Hematopoietic multipotent progenitor cell treated with erythropoietin and hydrocortisone succinate and interleukin-3 and kit ligand, for 15 days (in vitro differentiated cells): ENCODE measurements around the gene COQ5.
"Not testable (repeated sequence)": the region's sequence is repeated elsewhere in the genome, so short reads cannot be mapped to it uniquely, and the experiment has no call there.

ENCODE experiments used
- DNase-seq: peaks from one replicate; pipeline ENCODE4 v3.0.0-alpha.2; 2015; ENCODE audit warnings: low spot score

COQ5 gene, protein sequence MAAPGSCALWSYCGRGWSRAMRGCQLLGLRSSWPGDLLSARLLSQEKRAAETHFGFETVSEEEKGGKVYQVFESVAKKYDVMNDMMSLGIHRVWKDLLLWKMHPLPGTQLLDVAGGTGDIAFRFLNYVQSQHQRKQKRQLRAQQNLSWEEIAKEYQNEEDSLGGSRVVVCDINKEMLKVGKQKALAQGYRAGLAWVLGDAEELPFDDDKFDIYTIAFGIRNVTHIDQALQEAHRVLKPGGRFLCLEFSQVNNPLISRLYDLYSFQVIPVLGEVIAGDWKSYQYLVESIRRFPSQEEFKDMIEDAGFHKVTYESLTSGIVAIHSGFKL

DNA sequence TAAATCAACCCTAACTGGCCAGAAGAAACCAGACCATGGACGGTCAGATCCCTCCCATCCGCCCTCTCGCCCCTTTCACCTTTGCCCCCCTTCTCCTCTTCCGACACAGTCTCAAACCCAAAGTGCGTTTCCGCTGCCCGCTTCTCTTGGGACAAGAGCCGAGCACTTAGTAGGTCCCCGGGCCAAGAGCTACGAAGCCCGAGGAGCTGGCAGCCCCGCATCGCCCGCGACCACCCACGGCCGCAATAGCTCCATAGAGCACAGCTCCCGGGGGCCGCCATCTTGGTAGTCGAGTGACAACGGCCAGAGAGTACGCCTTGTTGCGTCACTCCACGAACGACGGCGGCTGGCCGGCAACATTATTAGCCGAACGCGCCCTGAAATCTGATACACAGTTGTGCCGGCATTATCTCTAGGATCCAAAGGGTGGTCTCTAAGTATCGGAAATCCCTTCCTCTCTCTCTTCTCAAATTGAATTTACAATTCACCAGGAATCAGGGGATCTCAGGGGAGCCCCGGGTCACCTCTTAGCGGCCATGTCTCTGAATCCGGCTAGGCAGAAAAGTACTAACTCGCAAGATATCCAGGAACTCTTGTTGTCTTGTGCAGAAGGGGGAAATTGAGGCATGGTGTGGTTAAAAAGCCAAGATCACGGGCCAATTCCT, at the start of gene COQ5:
COQ5 (minus strand) TSS at position 298 of the 665 bp plus-strand sequence; CDS start at position 281, 17 bp downstream.
- DNase-seq, result peak; percentile 83

DNA sequence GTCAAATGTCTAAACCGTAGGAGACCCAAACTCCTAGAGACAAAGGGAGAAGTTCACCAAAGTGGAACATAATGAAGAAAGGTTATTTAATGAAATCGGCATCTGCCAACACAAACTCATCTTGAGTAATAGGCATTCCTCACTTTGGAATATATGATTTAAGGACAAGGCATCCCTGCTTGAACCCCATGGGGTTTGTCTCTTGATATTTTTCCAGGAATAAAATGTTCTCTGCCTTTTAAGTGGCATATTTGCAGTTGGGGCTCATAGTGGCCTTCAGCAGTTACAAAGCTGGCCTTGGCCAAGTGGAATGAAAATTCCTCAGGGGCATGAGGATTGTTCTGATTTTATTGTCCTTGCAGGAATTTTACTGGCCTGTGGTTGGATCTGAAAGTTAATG, 45.1 kb upstream of the COQ5 start:
- DNase-seq, result no peak

DNA sequence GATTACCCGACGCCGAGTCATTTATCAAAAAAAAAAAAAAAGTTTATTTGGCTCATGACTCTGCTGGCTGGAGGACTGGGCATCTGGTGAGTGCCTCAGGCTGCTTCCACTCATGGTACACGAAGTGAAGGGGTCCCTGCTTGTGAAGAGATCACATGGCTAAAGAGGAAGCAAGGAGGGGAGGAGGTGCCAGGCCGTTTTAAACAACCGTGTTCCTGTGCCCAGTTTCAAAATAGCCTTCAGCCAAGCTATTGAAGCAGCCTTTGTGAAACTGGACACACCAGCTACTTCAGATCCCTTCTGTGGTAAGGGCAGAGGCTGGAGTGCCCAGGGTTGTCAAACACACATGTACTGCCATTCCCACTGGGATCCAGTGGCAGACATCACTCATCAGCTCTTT, 44.6 kb upstream of the COQ5 start:
- no peak for DNase-seq

DNA sequence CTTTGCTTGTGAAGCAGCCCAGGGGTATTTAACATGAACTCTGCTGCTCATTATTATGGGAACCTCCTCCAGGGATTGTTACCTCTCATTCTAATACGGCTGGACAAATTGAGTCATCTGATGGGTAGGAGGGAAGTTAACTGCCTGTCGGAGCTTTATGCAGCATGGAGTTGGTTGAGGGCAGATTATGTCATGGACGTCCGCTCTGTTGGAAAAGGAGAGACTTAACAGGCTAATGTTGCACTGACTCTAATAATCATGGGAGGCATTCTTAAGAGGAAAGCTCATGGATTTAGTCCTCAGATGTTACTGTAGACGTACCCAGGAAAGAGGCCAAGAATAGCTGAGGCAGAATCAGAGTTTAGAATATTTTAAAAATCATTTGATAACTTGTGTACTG, 42.3 kb upstream of the COQ5 start:
- DNase-seq, result no peak

DNA sequence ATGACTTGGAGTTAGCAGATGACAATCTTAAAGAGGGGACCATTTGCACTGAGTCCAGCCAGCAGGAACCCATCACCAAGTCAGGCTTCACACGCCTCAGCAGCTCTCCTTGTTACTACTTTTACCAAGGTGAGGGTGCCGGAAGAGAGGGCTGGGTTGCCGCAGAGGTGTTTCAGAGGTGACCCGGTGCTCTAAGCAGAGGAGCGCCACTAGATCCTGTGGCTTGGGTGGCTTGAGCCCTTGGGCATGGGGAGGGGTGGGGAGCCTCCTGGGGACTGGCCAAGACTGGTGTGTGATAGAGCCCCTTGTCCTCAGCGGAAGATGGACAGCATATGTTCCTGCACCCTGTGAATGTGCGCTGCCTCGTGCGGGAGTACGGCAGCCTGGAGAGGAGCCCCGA, 34.5 kb upstream of the COQ5 start:
- DNase-seq, result no peak

DNA sequence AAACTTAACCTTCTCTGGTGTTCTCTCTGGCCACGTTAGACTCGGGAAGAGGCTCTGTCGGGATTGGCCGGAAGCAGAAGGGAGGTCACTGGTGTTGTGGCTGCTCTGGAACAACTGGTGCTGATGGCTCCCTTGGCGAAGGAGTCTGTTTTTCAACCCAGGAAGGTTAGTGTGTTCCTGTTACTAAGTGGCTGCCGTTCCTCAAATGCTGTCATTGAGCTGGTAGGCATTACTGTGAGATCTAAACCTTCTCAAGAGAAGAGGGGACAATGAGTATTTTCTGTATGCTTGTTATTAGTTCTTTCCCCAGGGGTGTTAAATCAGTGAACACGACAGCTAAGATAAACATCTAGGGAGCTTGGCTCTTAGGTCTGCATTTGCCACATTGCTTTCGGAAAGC, 33.9 kb upstream of the COQ5 start:
- DNase-seq, result no peak

DNA sequence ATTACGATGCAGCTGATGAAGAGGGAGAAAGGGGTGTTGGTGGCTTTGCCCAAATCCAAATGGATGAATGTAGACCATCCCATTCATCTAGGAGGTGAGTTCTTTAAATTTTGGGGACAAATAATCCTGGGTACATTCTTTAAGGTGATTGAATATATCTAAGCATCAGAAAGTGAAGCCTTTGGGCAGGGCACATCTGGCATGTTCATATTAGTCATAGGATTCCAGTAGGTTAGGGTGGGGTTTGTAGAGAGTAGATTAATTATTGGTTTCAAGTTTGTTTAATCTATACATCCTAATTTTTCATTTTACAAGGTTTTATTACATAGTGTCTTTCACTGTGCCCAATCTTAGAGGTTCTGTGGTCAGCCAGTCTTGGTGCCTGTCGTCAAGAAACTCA, 28.6 kb upstream of the COQ5 start:
- DNase-seq, result no peak

DNA sequence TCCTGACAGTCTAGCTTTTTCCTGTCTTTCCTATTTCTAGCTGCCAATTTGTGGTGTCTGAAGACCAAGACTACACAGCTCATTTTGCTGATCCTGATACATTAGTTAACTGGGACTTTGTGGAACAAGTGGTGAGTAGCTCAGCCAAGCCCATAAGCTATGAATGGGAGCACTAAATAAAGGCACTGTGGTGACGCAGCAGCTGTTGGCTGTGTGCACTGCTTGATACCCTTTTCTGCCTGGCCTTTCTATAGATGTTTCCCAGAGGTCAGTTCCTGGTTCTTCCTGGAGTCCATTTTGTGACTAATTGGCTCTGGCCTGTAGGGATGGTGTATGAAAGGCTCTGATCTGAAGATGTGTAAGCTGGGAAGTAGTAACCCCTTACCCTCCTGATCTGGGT, 25.7 kb upstream of the COQ5 start:
- DNase-seq, result no peak

DNA sequence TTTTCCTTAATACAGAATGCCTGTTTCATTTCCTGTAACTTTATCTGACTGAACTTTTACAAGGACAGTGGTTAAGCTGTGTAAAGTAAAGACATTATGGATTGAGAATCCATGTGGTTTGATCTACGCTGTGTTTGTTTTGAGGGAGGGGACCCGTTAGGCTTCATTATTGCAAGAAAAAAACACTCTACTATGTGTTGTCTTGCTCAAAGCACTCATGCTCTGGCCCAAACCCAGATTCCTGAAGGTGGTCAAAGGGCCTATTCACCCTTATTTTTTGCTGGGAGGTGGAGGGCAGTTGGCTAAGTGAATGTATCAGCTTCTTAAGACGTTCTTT, 17.1 kb upstream of the COQ5 start:
- no peak for DNase-seq

DNA sequence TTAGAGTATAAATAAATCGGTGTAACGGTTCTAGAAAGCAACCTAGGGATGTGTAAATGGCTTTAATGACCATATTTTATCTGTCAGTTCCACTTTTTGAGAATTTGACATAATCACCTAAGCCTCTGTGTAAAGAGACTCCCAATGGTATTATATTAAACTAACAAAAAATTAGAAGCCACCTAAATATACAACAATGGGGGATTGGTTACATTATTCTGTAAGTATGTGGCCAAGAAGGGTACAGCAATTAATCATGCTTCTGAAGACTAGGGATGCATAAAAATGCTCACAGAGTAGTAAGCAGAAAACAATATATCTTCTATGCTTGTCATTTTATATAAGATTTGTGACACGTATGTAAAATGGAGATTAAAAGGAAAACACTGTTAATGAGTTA, 15.7 kb upstream of the COQ5 start:
- no peak for DNase-seq

DNA sequence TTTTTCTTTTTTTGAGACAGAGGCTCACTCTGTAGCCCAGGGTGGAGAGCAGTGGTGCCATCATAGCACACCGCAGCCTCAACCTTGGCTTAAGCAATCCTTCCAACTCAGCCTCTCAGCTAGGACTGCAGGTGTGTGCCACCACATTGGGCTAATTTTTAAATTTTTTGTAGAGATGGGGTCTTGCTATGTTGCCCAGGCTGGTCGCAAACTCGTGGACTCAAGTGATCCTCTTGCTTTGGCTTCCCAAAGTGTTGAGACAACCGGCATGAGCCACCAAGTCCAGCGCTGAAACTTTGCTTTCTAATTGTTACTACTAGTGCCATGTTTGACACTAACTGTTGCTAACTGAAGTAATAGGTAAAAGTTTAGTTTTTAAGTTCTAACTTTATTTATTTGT, 13.2 kb upstream of the COQ5 start:
- no peak for DNase-seq

DNA sequence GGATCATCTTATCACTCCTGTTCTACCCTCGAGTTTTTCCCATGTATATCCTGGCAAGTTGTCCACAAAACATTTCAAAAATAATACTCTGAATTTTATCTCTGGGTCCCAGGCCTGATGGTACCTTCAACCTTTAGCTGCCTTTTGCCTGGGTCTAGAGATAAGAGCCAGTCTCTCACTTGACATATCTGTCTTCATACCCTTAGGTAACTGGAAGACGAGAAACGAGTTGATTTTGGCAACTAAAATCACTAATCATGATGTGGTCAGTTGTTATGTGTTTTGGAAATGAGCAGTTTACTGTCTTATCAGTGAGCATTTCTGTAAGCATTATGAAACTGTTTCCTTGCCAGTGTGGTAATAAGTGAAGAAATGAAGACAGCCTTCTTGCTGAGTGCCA, 11.5 kb upstream of the COQ5 start:
- DNase-seq, result peak; percentile 87

DNA sequence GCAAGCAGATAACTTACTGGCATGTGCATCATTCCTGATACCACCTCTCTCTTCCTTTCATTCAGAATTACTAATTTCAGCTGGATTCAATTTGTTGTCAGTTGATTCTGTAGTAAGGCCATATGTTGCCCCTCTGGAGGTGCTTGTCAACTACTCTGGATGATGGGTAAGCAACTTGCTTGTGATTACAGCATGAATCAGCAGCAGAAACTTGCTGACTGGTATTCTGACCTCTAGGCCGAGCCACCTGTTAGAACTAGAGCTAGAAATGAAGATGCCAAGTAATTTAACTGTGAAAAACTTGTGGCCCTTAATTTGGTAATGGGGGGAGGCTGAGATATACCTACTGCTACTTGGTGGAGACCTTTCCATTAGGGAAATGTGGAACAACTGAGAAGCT, 10.3 kb upstream of the COQ5 start:
- peak; percentile 81 for DNase-seq

DNA sequence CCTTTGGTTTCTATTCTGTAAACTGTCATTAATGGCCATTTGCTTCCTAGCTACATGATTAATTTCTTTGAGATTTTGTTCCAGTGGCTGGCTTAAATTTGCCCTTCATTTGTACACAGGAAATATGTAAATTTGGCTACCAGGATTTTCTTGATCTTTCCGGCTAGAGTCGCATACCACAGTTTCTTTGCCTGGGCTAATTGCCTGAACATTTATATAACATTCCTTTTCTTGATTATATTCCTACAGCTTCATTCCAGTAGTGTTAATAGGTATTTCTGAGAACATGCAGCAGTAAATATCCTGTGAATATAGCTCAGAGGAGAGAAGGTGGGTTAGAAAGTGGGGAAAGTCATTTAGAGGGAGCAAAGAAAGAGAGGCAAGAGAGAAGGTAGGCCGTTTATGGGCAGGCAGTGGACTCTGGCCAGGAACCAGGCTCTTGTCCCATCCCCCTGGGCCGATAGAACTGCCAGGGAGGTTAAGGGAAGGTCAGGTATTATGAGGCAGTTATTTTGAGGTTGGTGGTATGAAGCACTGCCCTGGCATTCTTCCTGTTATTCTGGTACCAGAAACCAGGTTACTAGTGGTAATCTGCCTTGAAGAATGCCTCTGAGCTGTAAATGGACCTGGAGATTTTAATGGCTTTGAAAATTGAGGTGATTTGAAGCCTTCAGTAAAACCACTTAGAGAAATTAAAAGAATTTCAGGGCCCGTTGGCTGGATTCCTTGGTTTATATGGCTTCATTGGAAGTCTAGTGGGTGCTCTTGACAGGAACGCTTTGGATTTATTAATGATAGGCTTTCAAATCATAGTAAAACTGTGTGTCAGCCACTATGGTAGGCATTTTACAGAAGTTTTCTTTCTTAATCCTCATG, 9.6 kb upstream of the COQ5 start:
- DNase-seq, result no peak

DNA sequence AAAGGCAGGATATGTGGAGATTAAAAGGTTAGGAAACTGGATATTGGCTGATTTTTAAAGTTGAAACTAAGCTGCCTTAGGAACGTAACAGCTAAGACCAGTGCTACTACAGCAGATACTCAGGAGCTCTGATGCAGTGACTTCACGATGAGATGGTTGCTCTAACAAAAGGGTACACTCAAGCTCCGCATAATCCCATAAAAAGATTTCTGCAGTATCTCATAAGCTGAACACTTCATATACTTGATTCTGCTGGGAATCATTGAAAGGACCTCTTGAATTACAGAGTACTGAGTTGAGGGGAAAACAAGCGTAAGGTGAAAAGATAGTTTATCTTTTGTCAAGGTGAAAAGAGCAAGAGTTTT, 8.9 kb upstream of the COQ5 start:
- DNase-seq, result no peak

DNA sequence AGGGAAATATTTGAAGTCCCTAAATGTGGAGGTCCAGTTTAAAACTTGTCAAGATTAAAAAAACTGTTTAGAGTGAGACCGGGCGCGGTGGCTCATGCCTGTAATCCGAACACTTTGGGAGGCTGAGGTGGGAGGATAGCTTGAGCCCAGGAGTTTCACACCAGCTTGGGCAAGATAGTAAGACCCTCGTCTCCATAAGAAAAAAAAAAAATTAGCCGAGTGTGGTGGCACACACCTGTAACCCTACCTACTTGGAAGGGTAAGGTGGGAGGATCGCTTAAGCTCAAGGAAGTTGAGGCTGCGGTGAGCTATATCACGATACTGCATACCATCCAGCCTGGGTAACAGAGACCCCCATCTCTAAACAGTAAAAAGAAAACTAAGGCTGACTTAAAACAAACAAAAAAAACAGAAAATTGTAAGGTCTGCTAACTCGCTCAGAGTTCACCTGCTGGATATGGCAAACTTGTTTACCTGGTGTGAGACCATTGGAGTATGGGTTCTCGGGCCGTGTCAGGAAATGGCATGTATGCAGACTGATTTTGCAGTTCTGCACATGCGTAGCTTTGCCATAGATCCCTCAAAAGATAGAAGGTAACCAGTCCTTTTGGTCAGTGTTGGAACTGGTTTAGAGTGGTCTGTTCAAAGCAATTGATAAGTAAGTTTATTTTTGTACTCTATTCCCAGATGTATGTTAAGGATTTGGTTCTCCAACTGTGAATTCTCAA, 7.3 kb upstream of the COQ5 start:
- DNase-seq, result peak; percentile 42

DNA sequence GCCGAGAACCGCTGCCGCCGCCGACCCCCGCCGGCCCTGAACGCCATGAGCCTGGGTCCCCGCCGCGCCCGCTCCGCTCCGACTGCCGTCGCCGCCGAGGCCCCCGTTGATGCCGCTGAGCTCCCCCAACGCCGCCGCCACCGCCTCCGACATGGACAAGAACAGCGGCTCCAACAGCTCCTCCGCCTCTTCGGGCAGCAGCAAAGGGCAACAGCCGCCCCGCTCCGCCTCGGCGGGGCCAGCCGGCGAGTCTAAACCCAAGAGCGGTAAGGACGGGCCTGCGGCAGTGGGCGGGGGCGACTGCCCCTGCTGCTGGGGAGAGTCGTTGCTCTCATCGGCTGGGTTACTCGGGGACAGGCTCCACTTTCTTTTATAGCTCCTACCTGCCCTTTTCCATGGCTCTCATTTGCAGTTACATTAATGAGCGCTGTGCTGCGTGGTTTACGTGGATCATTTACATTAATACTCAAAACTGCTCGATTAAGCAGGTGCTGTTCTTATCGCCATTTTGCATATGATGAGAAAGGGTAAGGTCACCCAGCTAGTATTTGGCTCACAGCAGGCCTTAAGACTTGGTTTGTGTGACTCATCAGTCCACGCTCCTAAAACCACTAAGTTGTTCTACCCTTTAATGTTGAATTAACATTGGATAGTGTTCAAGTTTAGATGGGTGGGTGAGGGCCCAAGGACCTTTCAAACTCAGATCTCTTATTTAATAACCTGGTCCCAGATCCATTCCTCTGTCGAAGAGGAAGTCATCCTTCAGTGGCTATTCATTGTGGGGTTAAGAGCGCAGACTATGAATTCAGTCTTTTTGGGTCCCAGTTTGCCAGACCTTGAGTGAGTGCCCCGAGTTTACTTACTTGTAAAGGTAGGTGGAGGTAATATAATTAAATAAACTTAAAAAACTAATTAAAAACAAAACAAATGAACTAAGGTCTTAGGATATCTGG, 6.0 kb upstream of the COQ5 start:
- peak; percentile 88 for DNase-seq

DNA sequence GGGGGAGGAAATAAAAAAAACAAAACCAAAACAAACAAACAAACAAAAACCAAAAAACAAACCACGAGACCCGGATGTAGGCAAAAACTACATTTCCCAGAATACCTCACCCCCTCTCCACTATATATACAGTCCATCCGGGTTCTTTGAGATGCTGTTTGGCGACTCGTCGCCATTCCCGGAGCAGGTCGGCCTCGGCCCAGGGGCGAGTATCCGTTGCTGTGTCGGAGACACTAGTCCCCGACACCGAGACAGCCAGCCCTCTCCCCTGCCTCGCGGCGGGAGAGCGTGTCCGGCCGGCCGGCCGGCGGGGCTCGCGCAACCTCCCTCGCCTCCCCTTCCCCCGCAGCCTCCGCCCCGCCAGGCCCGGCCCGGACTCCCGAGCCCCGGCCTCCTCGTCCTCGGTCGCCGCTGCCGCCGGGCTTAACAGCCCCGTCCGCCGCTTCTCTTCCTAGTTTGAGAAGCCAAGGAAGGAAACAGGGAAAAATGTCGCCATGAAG, 5.3 kb upstream of the COQ5 start, which contains the start of gene RNF10:
RNF10 (plus strand) TSS at position 154 of the 500 bp plus-strand sequence. CDS start 456 bp downstream, outside the sequence.
- DNase-seq, result peak; percentile 93

DNA sequence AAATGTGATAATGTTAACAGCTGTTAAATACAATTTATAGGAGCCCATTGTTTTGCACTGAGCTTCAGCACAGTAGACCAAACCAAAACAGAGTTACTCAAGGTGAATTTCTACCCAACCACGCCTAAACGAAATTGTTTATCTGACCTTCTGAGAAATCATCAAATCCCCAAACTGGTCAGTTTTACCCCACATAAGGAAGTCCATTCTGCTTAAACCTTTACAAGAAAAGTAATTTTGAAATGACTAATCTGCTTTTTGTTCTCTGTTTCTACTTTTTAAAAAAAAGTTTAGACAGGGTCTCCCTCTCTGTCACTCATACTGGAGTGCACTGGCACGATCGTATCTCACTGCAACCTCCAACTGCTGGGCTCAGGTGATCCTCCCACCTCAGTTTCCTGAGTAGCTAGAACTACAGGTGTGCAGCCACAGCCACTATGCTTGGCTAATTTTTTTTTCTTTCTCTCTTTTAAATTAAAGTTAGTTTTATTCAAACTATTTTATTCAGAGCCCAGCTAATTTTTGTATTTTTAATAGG, 3.8 kb upstream of the COQ5 start:
- no peak for DNase-seq

DNA sequence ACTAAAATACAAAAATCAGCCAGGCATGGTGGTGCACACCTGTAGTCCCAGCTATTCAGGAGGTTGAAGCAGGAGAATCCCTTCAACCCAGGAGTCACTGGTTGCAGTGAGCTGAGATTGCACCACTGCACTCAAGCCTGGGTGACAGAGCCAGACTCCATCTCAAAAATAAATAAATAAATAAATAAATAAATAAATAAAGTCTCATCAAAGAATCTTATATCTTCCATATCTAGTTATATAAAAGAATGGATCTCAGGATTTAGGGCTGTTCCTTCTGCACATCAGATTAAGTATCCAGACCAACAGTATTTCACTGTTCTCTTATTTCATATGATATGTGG, 1.4 kb upstream of the COQ5 start:
- not testable (repeated sequence) for DNase-seq
